ENCODE measurements around the gene RASGRP4. TPM values are rescaled to one million over a fixed set of nuclear protein-coding genes. Genes with fewer than 3 reads are reported as not detected.
"Not testable (repeated sequence)": the region's sequence is repeated elsewhere in the genome, so short reads cannot be mapped to it uniquely, and the experiment has no call there.

Gene RASGRP4
- polyA plus RNA-seq, 3 donors, result 0.60 to 0.90 (median 0.81) TPM

- no peak for DNase-seq (ENCODE audit: low read depth in 3 of 3, low spot score in 2 of 3)
Observed at GRCh38 chr19:38376576-38376975, 49.4 kb downstream of the RASGRP4 start.

- DNase-seq (ENCODE audit: low read depth in 3 of 3, low spot score in 2 of 3), result no peak
Observed at GRCh38 chr19:38375748-38376147, 50.3 kb downstream of the RASGRP4 start.

GRCh38 chr19:38375098-38375493, 50.9 kb downstream of the RASGRP4 start:
- no peak for DNase-seq (ENCODE audit: low read depth in 3 of 3, low spot score in 2 of 3)

GRCh38 chr19:38374332-38375097, 51.5 kb downstream of the RASGRP4 start, which contains the start of gene PSMD8:
PSMD8 (plus strand) TSS chr19:38374571; CDS start chr19:38374602, 31 bp downstream.
- peak; percentile 97 to 99 (median 98) for DNase-seq (ENCODE audit: low read depth in 3 of 3, low spot score in 2 of 3)

GRCh38 chr19:38373907-38374331, 52.1 kb downstream of the RASGRP4 start:
- no peak for DNase-seq (ENCODE audit: low read depth in 3 of 3, low spot score in 2 of 3)

GRCh38 chr19:38371081-38371480, 54.9 kb downstream of the RASGRP4 start:
- no peak for DNase-seq (ENCODE audit: low read depth in 3 of 3, low spot score in 2 of 3)

- no peak for DNase-seq (ENCODE audit: low read depth in 3 of 3, low spot score in 2 of 3)
Observed at GRCh38 chr19:38370299-38370698, 55.7 kb downstream of the RASGRP4 start.

GRCh38 chr19:38369584-38369983, 56.4 kb downstream of the RASGRP4 start:
- no peak for DNase-seq (ENCODE audit: low read depth in 3 of 3, low spot score in 2 of 3)

GRCh38 chr19:38367041-38367440, 59.0 kb downstream of the RASGRP4 start:
- no peak for DNase-seq (ENCODE audit: low read depth in 3 of 3, low spot score in 2 of 3)

- not testable (repeated sequence) for DNase-seq (ENCODE audit: low read depth in 3 of 3, low spot score in 2 of 3)
Observed at GRCh38 chr19:38362946-38363688, 62.9 kb downstream of the RASGRP4 start.

- peak in 1 of 3 donors; percentile 38 for DNase-seq (ENCODE audit: low read depth in 3 of 3, low spot score in 2 of 3)
Observed at GRCh38 chr19:38362076-38362945, 63.7 kb downstream of the RASGRP4 start.

- DNase-seq (ENCODE audit: low read depth in 3 of 3, low spot score in 2 of 3), result peak; percentile 47 to 76 (median 57)
Observed at GRCh38 chr19:38361633-38362075, 64.4 kb downstream of the RASGRP4 start.

- DNase-seq (ENCODE audit: low read depth in 3 of 3, low spot score in 2 of 3), result no peak
Observed at GRCh38 chr19:38360839-38361631, 65.0 kb downstream of the RASGRP4 start.

- DNase-seq (ENCODE audit: low read depth in 3 of 3, low spot score in 2 of 3), result no peak
Observed at GRCh38 chr19:38360351-38360750, 65.7 kb downstream of the RASGRP4 start.

- DNase-seq (ENCODE audit: low read depth in 3 of 3, low spot score in 2 of 3), result no peak
Observed at GRCh38 chr19:38359242-38360021, 66.6 kb downstream of the RASGRP4 start.
